K562 (cell line): Measurements from ENCODE around the gene ABLIM1. TPM values are rescaled to one million over a fixed set of nuclear protein-coding genes. Genes with fewer than 3 reads are reported as not detected.

Experiments
- ATAC-seq: fragments of 200-7000 bp; cut with Tn5 transposase; 3 replicates; pipeline ENCODE4 v1.9.1; 2020; ENCODE audit warnings: moderate library complexity
- BruUV-seq: library from RNA; stranded (reverse); fragments of 400-500 nt; replicated peaks from 2 replicates; lab custom pipeline; 2021; lab: Mats Ljungman, UMichigan
- CTCF ChIA-PET: fragments of 300-600 bp; formaldehyde crosslinking; extraction: SDS; loops from one replicate; lab custom pipeline; 2021; ENCODE audit warnings: low intra/inter-chr PET ratio; lab: Yijun Ruan, JAX
- POLR2A ChIA-PET: fragments of 300-600, 350-650 bp; sonication (Branson Sonifier 250); formaldehyde crosslinking; extraction: SDS; loops from one replicate; lab custom pipeline; 2021; ENCODE audit warnings: antibody characterized with exemption, inconsistent platforms; lab: Yijun Ruan, JAX
- DNase-seq, 4 experiments: peaks; one replicate each; pipeline versions ENCODE4 v3.0.0 to v3.0.0-alpha.2; 2011 to 2018; ENCODE audit warnings: low spot score in 3 of 4, mixed read lengths in 3 of 4; ENCODE audit errors: extremely low read depth in 1 of 4
- FAIRE-seq: peaks from 2 replicates; lab custom pipeline; 2011; peaks lifted over from hg19 to GRCh38; lab: Jason Lieb, UNC
- H2AFZ ChIP-seq: 2 replicates; pipeline ENCODE4 v1.6.0; 2011; ENCODE audit warnings: low read depth, low read length, control low read depth, inconsistent platforms
- H3K27ac ChIP-seq: fragments of 200-600 bp; 3 replicates; pipeline ENCODE4 v1.8.0; 2011; ENCODE audit warnings: low read depth, mild to moderate bottlenecking, control low read depth, inconsistent platforms, low read length, moderate library complexity, mixed read lengths; ENCODE audit errors: extremely low read depth
- H3K27me3 ChIP-seq, 2 experiments: fragments of 300-600 bp in 1 of 2; 2 replicates in 1 of 2; 3 replicates in 1 of 2; pipeline versions ENCODE4 v1.6.0 to v1.8.0; 2011; ENCODE audit warnings: inconsistent platforms in 2 of 2, low read length in 2 of 2, mild to moderate bottlenecking in 1 of 2, mixed read lengths in 1 of 2, moderate library complexity in 1 of 2; ENCODE audit not compliant: control insufficient read depth in 2 of 2, insufficient read depth in 2 of 2
- H3K36me3 ChIP-seq: fragments of 300-600 bp; 3 replicates; pipeline ENCODE4 v1.8.0; 2011; ENCODE audit warnings: mild to moderate bottlenecking, low read length, inconsistent platforms; ENCODE audit not compliant: control insufficient read depth, insufficient read depth
- H3K4me1 ChIP-seq, 2 experiments: fragments of 200-600 bp in 1 of 2; replicated peaks in 1 of 2; 2 replicates in 1 of 2; 3 replicates in 1 of 2; pipeline versions ENCODE4 v1.5.1 to v1.8.0; 2011; ENCODE audit warnings: inconsistent platforms in 2 of 2, low read length in 2 of 2, mild to moderate bottlenecking in 1 of 2, mixed read lengths in 1 of 2, moderate library complexity in 1 of 2; ENCODE audit not compliant: control insufficient read depth in 2 of 2, insufficient read depth in 2 of 2
- H3K4me2 ChIP-seq: 2 replicates; pipeline ENCODE4 v1.6.1; 2011; ENCODE audit warnings: low read length, control low read depth, inconsistent platforms, mixed read lengths; ENCODE audit not compliant: insufficient read depth
- H3K4me3 ChIP-seq: fragments of 200-600 bp; sonication (generic), shearing (Covaris generic); 2 replicates; pipeline ENCODE4 v1.5.1; 2016; ENCODE audit warnings: control low read depth, inconsistent platforms
- H3K79me2 ChIP-seq: fragments of 200-600 bp; 3 replicates; pipeline ENCODE4 v1.8.0; 2011; ENCODE audit warnings: low read length, inconsistent platforms; ENCODE audit not compliant: control insufficient read depth, insufficient read depth
- H3K9ac ChIP-seq, 2 experiments: 2 replicates each; pipeline versions ENCODE4 v1.6.0 to v1.6.1; 2011; ENCODE audit warnings: low read depth in 2 of 2, low read length in 2 of 2, control low read depth in 1 of 2, inconsistent platforms in 1 of 2, mild to moderate bottlenecking in 1 of 2, mixed read lengths in 1 of 2; ENCODE audit not compliant: insufficient read depth in 1 of 2
- H3K9me1 ChIP-seq: one replicate; pipeline ENCODE4 v1.6.0; 2011; ENCODE audit warnings: inconsistent platforms, mild to moderate bottlenecking, low read length, moderate library complexity; ENCODE audit not compliant: control insufficient read depth, insufficient read depth
- H3K9me3 ChIP-seq: replicated peaks from 2 replicates; pipeline ENCODE4 v1.5.1; 2011; ENCODE audit warnings: low read depth, low read length, inconsistent platforms; ENCODE audit not compliant: control insufficient read depth, insufficient read depth
- H4K20me1 ChIP-seq: replicated peaks from 2 replicates; pipeline ENCODE4 v1.6.1; 2011; ENCODE audit warnings: low read length, inconsistent platforms, mixed read lengths; ENCODE audit not compliant: control insufficient read depth, insufficient read depth
- FOXP4 ChIP-seq: sonication (generic); formaldehyde crosslinking; IDR thresholded peaks from 2 replicates; pipeline ENCODE4 v1.8.0; 2022; ENCODE audit warnings: mild to moderate bottlenecking, missing genetic modification reagents, borderline replicate concordance
- ILK ChIP-seq: fragments of 450-650 bp; IDR thresholded peaks from 2 replicates; pipeline ENCODE4 v1.6.1; 2016; ENCODE audit warnings: missing genetic modification characterization, low read depth, mild to moderate bottlenecking, missing compliant biosample characterization, moderate library complexity, borderline replicate concordance
- RAD21 ChIP-seq, 2 experiments: fragments of 250-450 bp in 1 of 2; fragments of 450-650 bp in 1 of 2; sonication (Bioruptor Pico) in 1 of 2; formaldehyde crosslinking in 1 of 2; IDR thresholded peaks in 1 of 2; conservative IDR thresholded peaks in 1 of 2; 2 replicates each; pipeline versions ENCODE4 v1.4.0 to v1.8.0; 2020 to 2022; ENCODE audit warnings: mild to moderate bottlenecking in 2 of 2, moderate library complexity in 1 of 2
- ZNF41 ChIP-seq: fragments of 250-450 bp; sonication (Bioruptor Pico); conservative IDR thresholded peaks from 2 replicates; pipeline ENCODE4 v1.4.0; 2020; ENCODE audit warnings: mild to moderate bottlenecking
- WGBS: fragments of 100-300 bp; shearing (Covaris generic); methylation state at CpG from one replicate; pipeline ENCODE4 v1.1.6; 2016; ENCODE audit warnings: low coverage, mixed read lengths; ENCODE audit not compliant: insufficient coverage; ENCODE audit errors: missing lambda C conversion rate; 5-methylcytosine and 5-hydroxymethylcytosine counted together
- in situ Hi-C: fragments of 300-500 bp; cut with MboI; formaldehyde crosslinking; loops from 4 replicates; pipeline ENCODE4 v1.15.0; 2018; ENCODE audit warnings: inconsistent platforms, mixed read lengths
- intact Hi-C: fragments of 100-400 bp; cut with micrococcal nuclease; formaldehyde crosslinking; loops from 2 replicates; pipeline ENCODE4 v1.14.2; 2022
- polyA plus RNA-seq, 8 experiments: library from polyadenylated mRNA; depleted of rRNA in 4 of 8; stranded (reverse) in 5 of 8; unstranded in 3 of 8; fragments of >200 nt; fragmentation: Nextera tagmentation in 2 of 8; fragmentation: Illumina TruSeq in 1 of 8; extraction: Ambion mirVana in 2 of 8; extraction: Trizol in 1 of 8; gene quantifications; 2 replicates each; pipeline versions ENCODE4 v1.2.1 to v1.2.3, GENCODE V29; 2011 to 2014; ENCODE audit warnings: inconsistent platforms in 1 of 8, missing spikeins in 1 of 8
- total RNA-seq, 7 experiments: library from RNA; depleted of rRNA in 6 of 7; stranded (reverse); fragments of >200 nt in 6 of 7; fragmentation: Illumina TruSeq in 2 of 7; extraction: Trizol in 2 of 7; gene quantifications; 2 replicates each; pipeline versions ENCODE4 v1.2.1 to v1.2.3, GENCODE V29; 2011 to 2021; ENCODE audit warnings: low replicate concordance in 1 of 7

ABLIM1 gene
- total and polyA plus RNA-seq, 9 of the 15 experiments (the other 6 are each of a cell fraction or from before 2014, with no cell fraction given) = 0.07 to 0.49 (median 0.14) TPM; not detected in 6

GRCh38 chr10:114596793-114597192 is 61.3 kb downstream of the ABLIM1 start:
- DNase-seq = no peak
- TF ChIP-seq ZNF41 = no peak
- no peak for TF ChIP-seq RAD21 (CRISPR knock-in tag; conservative IDR thresholded peaks at IDR 0.05 in 1 of 2, IDR thresholded peaks at IDR 0.05 in 1 of 2)
- TF ChIP-seq ILK (tag) = no peak
- TF ChIP-seq FOXP4 (CRISPR knock-in tag) = no peak
- Histone ChIP-seq H3K27ac (no peak overlapping the region), H3K4me3 (no peak overlapping the region), H3K4me1 (no peaks in the 10 kb centered on the region), H3K9ac (no peak overlapping the region), H3K36me3 (no peaks in the 10 kb centered on the region), H3K9me3 (no peaks in the 10 kb centered on the region), H3K4me2 (no peak overlapping the region), H2AFZ (no peak overlapping the region), H3K27me3 (no peaks in the 10 kb centered on the region), H4K20me1 (no peaks in the 10 kb centered on the region), H3K79me2 (no peaks in the 10 kb centered on the region), H3K9me1 (no peaks in the 10 kb centered on the region)
- no peak for FAIRE-seq
- 0% methylated on average over 4 of the region's 5 CpGs for WGBS
- no TSS peak for BruUV-seq
- intact Hi-C loops (no loop called here), in situ Hi-C loops (no loop called here)
- CTCF ChIA-PET = no interaction called here
- ATAC-seq = no peak
- POLR2A ChIA-PET = interaction anchor here (0.6 kb wide), 1 partner anchor 30 kb away, joined by 3 read pairs; no protein-coding TSS in a partner anchor
